PC-9 (cell line): ENCODE data around the gene PCDHGA1. TPM values are rescaled to one million over a fixed set of nuclear protein-coding genes. Genes with fewer than 3 reads are reported as not detected.

Experiments
- BruUV-seq: library from RNA; stranded (reverse); fragments of 400-500 nt; replicated peaks from 2 replicates; lab custom pipeline; 2021; lab: Mats Ljungman, UMichigan
- CTCF ChIA-PET: fragments of 300-600 bp; sonication (Branson Sonifier 250); formaldehyde crosslinking; loops from one replicate; lab custom pipeline; 2022; ENCODE audit warnings: antibody characterized with exemption; lab: Charles Lee
- POLR2A ChIA-PET: fragments of 300-600 bp; sonication (Branson Sonifier 250); formaldehyde crosslinking; loops from one replicate; lab custom pipeline; 2022; ENCODE audit warnings: antibody characterized with exemption; ENCODE audit not compliant: unreplicated experiment; lab: Charles Lee
- DNase-seq, 2 experiments: peaks; one replicate each; pipeline versions ENCODE4 v3.0.0 to v3.0.0-alpha.2; 2015 to 2022; ENCODE audit warnings: mixed read lengths in 1 of 2
- H2AFZ ChIP-seq: fragments of 200-600 bp; sonication (generic); 2 replicates; pipeline ENCODE4 v1.8.1; 2017; ENCODE audit warnings: antibody characterized with exemption
- H3F3A ChIP-seq: fragments of 200-600 bp; sonication (generic); 2 replicates; pipeline ENCODE4 v1.8.1; 2017; ENCODE audit warnings: antibody characterized with exemption, mild to moderate bottlenecking, low read depth; ENCODE audit not compliant: insufficient read depth
- H3K27ac ChIP-seq: fragments of 200-600 bp; sonication (generic); 2 replicates; pipeline ENCODE4 v1.6.1; 2016; ENCODE audit warnings: mixed run types
- H3K27me3 ChIP-seq: fragments of 200-600 bp; sonication (generic); 2 replicates; pipeline ENCODE4 v1.6.1; 2016; ENCODE audit warnings: low read depth, mixed run types; ENCODE audit not compliant: insufficient read depth
- H3K36me3 ChIP-seq: fragments of 200-600 bp; sonication (generic); 2 replicates; pipeline ENCODE4 v1.6.1; 2016; ENCODE audit warnings: low read depth, mixed run types
- H3K4me1 ChIP-seq: fragments of 200-600 bp; sonication (generic); replicated peaks from 2 replicates; pipeline ENCODE4 v1.6.1; 2016; ENCODE audit warnings: mixed run types; ENCODE audit not compliant: insufficient read depth
- H3K4me2 ChIP-seq: fragments of 200-600 bp; sonication (generic); 2 replicates; pipeline ENCODE4 v1.6.1; 2017; ENCODE audit warnings: mixed run types
- H3K4me3 ChIP-seq: fragments of 200-600 bp; sonication (generic); 2 replicates; pipeline ENCODE4 v1.6.1; 2016; ENCODE audit warnings: mixed run types
- H3K79me2 ChIP-seq: fragments of 200-600 bp; sonication (generic); 2 replicates; pipeline ENCODE4 v1.6.1; 2017; ENCODE audit warnings: low read depth, mixed run types
- H3K9me2 ChIP-seq: fragments of 200-600 bp; sonication (generic); 2 replicates; pipeline ENCODE4 v1.8.1; 2017; ENCODE audit warnings: mild to moderate bottlenecking; ENCODE audit not compliant: insufficient read depth
- H3K9me3 ChIP-seq: fragments of 200-600 bp; sonication (generic); 2 replicates; pipeline ENCODE4 v1.8.1; 2016; ENCODE audit warnings: low read depth; ENCODE audit not compliant: insufficient read depth
- H4K20me1 ChIP-seq: fragments of 200-600 bp; sonication (generic); 2 replicates; pipeline ENCODE4 v1.8.1; 2017; ENCODE audit not compliant: insufficient read depth
- CTCF ChIP-seq: fragments of 200-600 bp; sonication (generic); conservative IDR thresholded peaks from 2 replicates; pipeline ENCODE4 v1.6.1; 2017; ENCODE audit warnings: mixed run types, antibody characterized with exemption, mild to moderate bottlenecking, moderate library complexity
- EZH2 ChIP-seq: fragments of 200-600 bp; sonication (generic); IDR thresholded peaks from 2 replicates; pipeline ENCODE4 v1.8.0; 2017; ENCODE audit warnings: antibody characterized with exemption, low read depth
- intact Hi-C: fragments of 100-400 bp; cut with micrococcal nuclease; formaldehyde crosslinking; loops from one replicate; pipeline ENCODE4 v1.10.0; 2022; ENCODE audit not compliant: unreplicated experiment
- total RNA-seq: library from RNA; stranded (reverse); gene quantifications from 2 replicates; pipeline ENCODE4 v1.2.3, GENCODE V29; 2021

The PCDHGA1 gene
- total RNA-seq, 1 experiment from 2014 or later = 0.07 TPM

DNA sequence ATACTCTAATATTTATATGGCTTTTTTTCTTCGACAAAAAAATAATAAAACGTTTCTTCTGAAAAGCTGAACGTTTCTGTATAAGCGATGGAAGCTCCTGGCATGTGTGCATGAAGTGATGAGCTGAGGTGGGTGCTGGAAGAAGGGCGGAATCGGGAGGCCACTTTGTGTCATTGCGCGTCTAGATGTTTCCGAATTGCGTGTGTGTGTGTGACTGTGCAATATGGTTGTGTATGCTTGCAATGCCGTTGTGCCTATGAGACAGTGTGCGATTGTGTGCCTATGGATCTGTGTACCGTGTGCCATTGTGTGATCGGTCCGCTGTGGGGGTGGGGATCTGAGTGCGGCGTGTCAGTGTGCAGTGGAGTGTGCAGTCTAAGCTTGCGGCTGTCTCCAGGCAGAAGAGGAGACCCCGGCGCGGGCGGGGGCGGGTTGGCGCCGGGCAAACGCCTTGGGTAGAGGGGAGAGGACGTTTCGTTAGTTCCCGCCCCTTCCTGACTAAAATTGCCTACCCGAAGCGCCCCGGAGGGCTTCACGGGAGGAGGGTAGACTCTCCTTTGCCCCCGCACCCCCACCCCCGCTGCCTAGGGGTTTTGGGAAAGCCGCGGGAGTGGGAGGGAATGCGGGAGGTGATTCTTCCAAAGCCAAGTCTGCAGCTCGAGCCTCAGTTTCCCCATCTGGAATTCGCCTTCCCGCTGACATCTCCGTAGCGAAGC is 182.8 kb downstream of the PCDHGA1 start:
- TF ChIP-seq CTCF = no peak
- TF ChIP-seq EZH2 = no peak
- peaks cover 22% of the 10 kb centered on the region for H3K4me1 ChIP-seq
- no peak overlapping the region for H3K27ac ChIP-seq
- ChIA-PET CTCF (interaction anchor here (0.7 to 1.2 kb wide), 2 partner anchors 11 to 34 kb away, joined by 3 read pairs; no protein-coding TSS in a partner anchor), POLR2A (no interaction called here)
- H3K36me3 ChIP-seq = peaks cover 9% of the 10 kb centered on the region; the same call in 1 of the 2 replicates
- H3F3A ChIP-seq = peaks cover 28% of the 10 kb centered on the region; the same call in 1 of the 2 replicates
- no peaks in the 10 kb centered on the region for H4K20me1 ChIP-seq
- H3K9me2 ChIP-seq = no peaks in the 10 kb centered on the region
- no peak for DNase-seq
- H3K79me2 ChIP-seq = no peaks in the 10 kb centered on the region
- H3K4me2 ChIP-seq = no peak overlapping the region
- H2AFZ ChIP-seq = no peak overlapping the region
- intact Hi-C loops = no loop called here
- H3K4me3 ChIP-seq = no peak overlapping the region
- BruUV-seq = no TSS peak
- H3K27me3 ChIP-seq = no peaks in the 10 kb centered on the region
- no peaks in the 10 kb centered on the region for H3K9me3 ChIP-seq

GRCh38 chr5:141513627-141514329 is 183.5 kb downstream of the PCDHGA1 start:
- no peaks in the 10 kb centered on the region for H3K79me2 ChIP-seq
- H4K20me1 ChIP-seq = no peaks in the 10 kb centered on the region
- DNase-seq = no peak
- H3K36me3 ChIP-seq = peaks cover 13% of the 10 kb centered on the region; the same call in 1 of the 2 replicates
- H2AFZ ChIP-seq = no peak overlapping the region
- ChIA-PET POLR2A (no interaction called here), CTCF (interaction anchor here (0.8 to 1.2 kb wide), 2 partner anchors 35 to 100 kb away, joined by 3 read pairs; no protein-coding TSS in a partner anchor)
- TF ChIP-seq EZH2 (no peak), CTCF (no peak)
- H3K27me3 ChIP-seq = no peaks in the 10 kb centered on the region
- intact Hi-C loops = no loop called here
- peaks cover 15% of the 10 kb centered on the region for H3K4me1 ChIP-seq
- no peak overlapping the region for H3K27ac ChIP-seq
- no peak overlapping the region for H3K4me2 ChIP-seq
- peaks cover 28% of the 10 kb centered on the region; the same call in 1 of the 2 replicates for H3F3A ChIP-seq
- H3K9me3 ChIP-seq = no peaks in the 10 kb centered on the region
- BruUV-seq = no TSS peak
- no peaks in the 10 kb centered on the region for H3K9me2 ChIP-seq
- no peak overlapping the region for H3K4me3 ChIP-seq

DNA sequence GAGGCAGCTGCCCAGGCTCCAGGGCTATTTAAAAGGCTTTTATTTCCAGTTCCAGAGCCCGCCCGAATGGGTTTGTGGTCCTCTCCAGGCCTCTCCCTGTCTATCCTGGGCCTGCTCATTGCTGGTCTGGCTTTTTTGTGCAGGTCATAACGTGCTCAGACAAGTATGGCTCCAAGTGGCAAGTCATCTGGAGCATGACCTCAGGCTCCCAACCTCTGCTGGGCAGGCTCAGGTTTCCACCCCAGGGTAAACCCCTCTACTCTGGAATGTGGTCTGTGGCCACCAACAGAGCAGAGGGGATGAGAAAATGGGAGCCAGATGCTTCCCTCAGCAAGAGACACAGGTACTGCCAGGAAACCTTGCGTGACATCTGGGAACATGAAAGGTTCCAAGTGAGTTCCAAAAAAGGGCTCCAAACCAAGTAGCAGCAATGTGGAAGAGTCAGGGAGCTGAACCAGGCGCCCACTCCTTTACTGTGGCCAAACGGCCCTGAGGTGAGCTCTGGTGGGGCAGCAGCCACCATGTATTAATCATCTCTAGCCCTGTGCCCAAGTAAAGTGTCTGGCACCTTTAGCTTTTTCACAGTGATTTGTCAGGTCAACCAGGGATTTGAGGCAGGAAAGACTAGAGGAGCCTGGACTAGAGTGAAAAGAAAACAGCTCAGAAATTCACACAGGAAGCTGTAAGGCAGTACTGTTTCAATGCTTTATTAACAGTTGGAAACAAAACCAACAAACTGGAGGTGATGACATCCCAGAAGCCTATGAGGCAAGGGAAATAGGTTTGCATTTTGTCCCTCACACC is 184.2 kb downstream of the PCDHGA1 start:
- Histone ChIP-seq H3K36me3 (peaks cover 21% of the 10 kb centered on the region; the same call in 1 of the 2 replicates), H3K4me3 (no peak overlapping the region), H3K4me1 (peaks cover 13% of the 10 kb centered on the region), H4K20me1 (no peaks in the 10 kb centered on the region), H3K27ac (peak overlapping the region; percentile 46; the same call in 1 of the 2 replicates), H3K79me2 (no peaks in the 10 kb centered on the region), H3K9me2 (no peaks in the 10 kb centered on the region), H3K27me3 (no peaks in the 10 kb centered on the region), H2AFZ (no peak overlapping the region), H3K9me3 (no peaks in the 10 kb centered on the region; the same call in 1 of the 2 replicates), H3F3A (peaks cover 28% of the 10 kb centered on the region; the same call in 1 of the 2 replicates), H3K4me2 (no peak overlapping the region)
- TF ChIP-seq EZH2 = no peak
- TF ChIP-seq CTCF = no peak
- BruUV-seq = no TSS peak
- intact Hi-C loops = no loop called here
- ChIA-PET POLR2A (no interaction called here), CTCF (interaction anchor here (0.8 to 1.2 kb wide), 2 partner anchors 36 to 101 kb away, joined by 3 read pairs; no protein-coding TSS in a partner anchor)
- peak in 1 of 2 experiments; percentile 43 for DNase-seq
